ENCODE results near the gene NDUFS8.

Gene NDUFS8

GRCh38 chr11:68074584-68075352 lies 44.3 kb downstream of the NDUFS8 start:
- H4K8ac ChIP-seq (ENCODE audit: low read depth, low read length), result no peak overlapping the region
- no peak overlapping the region for H4K12ac ChIP-seq (ENCODE audit: low read depth, low read length)
- H3K79me2 ChIP-seq (ENCODE audit: control insufficient read depth, insufficient read depth, low read length, poor library complexity), result peaks cover 2% of the 10 kb centered on the region
- no peak overlapping the region for H3K4me2 ChIP-seq (ENCODE audit: low read length)
- no peak overlapping the region for H2AK5ac ChIP-seq (ENCODE audit: low read length)
- no peak overlapping the region for H4K91ac ChIP-seq (ENCODE audit: low read depth, low read length)
- no peak overlapping the region for H3K4me3 ChIP-seq (ENCODE audit: low read depth, low read length)
- no peak overlapping the region for H3K4ac ChIP-seq (ENCODE audit: low read depth, low read length)
- H3K9ac ChIP-seq (ENCODE audit: low read length), result no peak overlapping the region
- DNase-seq, result no peak
- no peaks in the 10 kb centered on the region for H3K27me3 ChIP-seq (ENCODE audit: insufficient read depth, low read length)
- no peaks in the 10 kb centered on the region for H3K9me3 ChIP-seq (ENCODE audit: insufficient read depth, low read depth, low read length)
- no peak overlapping the region for H3K23ac ChIP-seq (ENCODE audit: low read length)
- H3K79me1 ChIP-seq (ENCODE audit: low read length), result no peaks in the 10 kb centered on the region
- no peak overlapping the region for H3K27ac ChIP-seq (ENCODE audit: low read depth, low read length)
- no peak overlapping the region for H2BK5ac ChIP-seq (ENCODE audit: low read depth, low read length, poor library complexity)
- peaks cover 20 to 46% of the 10 kb centered on the region in 2 experiments for H3K36me3 ChIP-seq (ENCODE audit: control insufficient read depth in 1 of 2, insufficient read depth in 2 of 2, low read length in 2 of 2)
- no CpG with 5 or more reads among the region's 10 CpGs for WGBS (ENCODE audit: extremely low coverage, insufficient coverage, insufficient read length)
- H2BK12ac ChIP-seq (ENCODE audit: low read length), result no peak overlapping the region
- H3K14ac ChIP-seq (ENCODE audit: low read length), result no peak overlapping the region
- no peak overlapping the region for H2AFZ ChIP-seq (ENCODE audit: insufficient read depth, low read length, poor library complexity)
- no peak overlapping the region for H2BK120ac ChIP-seq (ENCODE audit: insufficient read depth, low read length, poor library complexity)
- H3K4me1 ChIP-seq (ENCODE audit: control insufficient read depth in 1 of 2, insufficient read depth in 2 of 2, low read length in 2 of 2), result no peaks in the 10 kb centered on the region
- H3K18ac ChIP-seq (ENCODE audit: low read length), result no peak overlapping the region

GRCh38 chr11:68076371-68077042 lies 46.0 kb downstream of the NDUFS8 start:
- no peak for DNase-seq
- H3K4me2 ChIP-seq (ENCODE audit: low read length), result no peak overlapping the region
- no peaks in the 10 kb centered on the region for H3K4me1 ChIP-seq (ENCODE audit: control insufficient read depth in 1 of 2, insufficient read depth in 2 of 2, low read length in 2 of 2)
- no peak overlapping the region for H2BK5ac ChIP-seq (ENCODE audit: low read depth, low read length, poor library complexity)
- H2BK120ac ChIP-seq (ENCODE audit: insufficient read depth, low read length, poor library complexity), result no peak overlapping the region
- H3K27me3 ChIP-seq (ENCODE audit: insufficient read depth, low read length), result no peaks in the 10 kb centered on the region
- no peak overlapping the region for H3K27ac ChIP-seq (ENCODE audit: low read depth, low read length)
- no peaks in the 10 kb centered on the region for H3K79me1 ChIP-seq (ENCODE audit: low read length)
- WGBS (ENCODE audit: extremely low coverage, insufficient coverage, insufficient read length), result 100% methylated on average over 2 of the region's 11 CpGs
- no peak overlapping the region for H2BK12ac ChIP-seq (ENCODE audit: low read length)
- H2AFZ ChIP-seq (ENCODE audit: insufficient read depth, low read length, poor library complexity), result no peak overlapping the region
- H4K8ac ChIP-seq (ENCODE audit: low read depth, low read length), result no peak overlapping the region
- no peaks in the 10 kb centered on the region for H3K9me3 ChIP-seq (ENCODE audit: insufficient read depth, low read depth, low read length)
- no peak overlapping the region for H4K91ac ChIP-seq (ENCODE audit: low read depth, low read length)
- no peak overlapping the region for H3K18ac ChIP-seq (ENCODE audit: low read length)
- no peak overlapping the region for H3K4me3 ChIP-seq (ENCODE audit: low read depth, low read length)
- no peak overlapping the region for H2AK5ac ChIP-seq (ENCODE audit: low read length)
- H3K23ac ChIP-seq (ENCODE audit: low read length), result no peak overlapping the region
- no peak overlapping the region for H3K4ac ChIP-seq (ENCODE audit: low read depth, low read length)
- peaks cover 3% of the 10 kb centered on the region for H3K79me2 ChIP-seq (ENCODE audit: control insufficient read depth, insufficient read depth, low read length, poor library complexity)
- H3K14ac ChIP-seq (ENCODE audit: low read length), result no peak overlapping the region
- H3K36me3 ChIP-seq (ENCODE audit: control insufficient read depth in 1 of 2, insufficient read depth in 2 of 2, low read length in 2 of 2), result peaks cover 22 to 46% of the 10 kb centered on the region in 2 experiments
- no peak overlapping the region for H3K9ac ChIP-seq (ENCODE audit: low read length)
- no peak overlapping the region for H4K12ac ChIP-seq (ENCODE audit: low read depth, low read length)

GRCh38 chr11:68077617-68078582 lies 47.4 kb downstream of the NDUFS8 start:
- Histone ChIP-seq H3K4me3 (ENCODE audit: low read depth, low read length) (no peak overlapping the region), H2BK120ac (ENCODE audit: insufficient read depth, low read length, poor library complexity) (no peak overlapping the region)

GRCh38 chr11:68080860-68081259 lies 50.4 kb downstream of the NDUFS8 start:
- Histone ChIP-seq H4K8ac (ENCODE audit: low read depth, low read length) (no peak overlapping the region), H3K23ac (ENCODE audit: low read length) (no peak overlapping the region), H3K4me1 (ENCODE audit: control insufficient read depth in 1 of 2, insufficient read depth in 2 of 2, low read length in 2 of 2) (no peaks in the 10 kb centered on the region), H2BK12ac (ENCODE audit: low read length) (no peak overlapping the region), H3K4ac (ENCODE audit: low read depth, low read length) (no peak overlapping the region), H3K9me3 (ENCODE audit: insufficient read depth, low read depth, low read length) (no peaks in the 10 kb centered on the region), H2AK5ac (ENCODE audit: low read length) (no peak overlapping the region), H3K14ac (ENCODE audit: low read length) (no peak overlapping the region), H4K12ac (ENCODE audit: low read depth, low read length) (no peak overlapping the region), H3K27ac (ENCODE audit: low read depth, low read length) (no peak overlapping the region), H3K27me3 (ENCODE audit: insufficient read depth, low read length) (no peaks in the 10 kb centered on the region), H3K79me2 (ENCODE audit: control insufficient read depth, insufficient read depth, low read length, poor library complexity) (peaks cover 5% of the 10 kb centered on the region), H2AFZ (ENCODE audit: insufficient read depth, low read length, poor library complexity) (no peak overlapping the region), H3K36me3 (ENCODE audit: control insufficient read depth in 1 of 2, insufficient read depth in 2 of 2, low read length in 2 of 2) (peaks cover 16 to 30% of the 10 kb centered on the region in 2 experiments), H3K4me3 (ENCODE audit: low read depth, low read length) (no peak overlapping the region), H3K9ac (ENCODE audit: low read length) (no peak overlapping the region), H3K4me2 (ENCODE audit: low read length) (no peak overlapping the region), H3K18ac (ENCODE audit: low read length) (no peak overlapping the region), H4K91ac (ENCODE audit: low read depth, low read length) (no peak overlapping the region), H2BK5ac (ENCODE audit: low read depth, low read length, poor library complexity) (no peak overlapping the region), H3K79me1 (ENCODE audit: low read length) (no peaks in the 10 kb centered on the region), H2BK120ac (ENCODE audit: insufficient read depth, low read length, poor library complexity) (no peak overlapping the region)
- DNase-seq, result no peak
- no CpG with 5 or more reads among the region's 8 CpGs for WGBS (ENCODE audit: extremely low coverage, insufficient coverage, insufficient read length)

More at GRCh38 chr11:68077617-68078582, 47.4 kb downstream of the NDUFS8 start:
- no peaks in the 10 kb centered on the region for H3K27me3 ChIP-seq (ENCODE audit: insufficient read depth, low read length)
- DNase-seq, result no peak
- H2BK5ac ChIP-seq (ENCODE audit: low read depth, low read length, poor library complexity), result no peak overlapping the region
- H3K79me2 ChIP-seq (ENCODE audit: control insufficient read depth, insufficient read depth, low read length, poor library complexity), result peaks cover 3% of the 10 kb centered on the region
- no peak overlapping the region for H3K9ac ChIP-seq (ENCODE audit: low read length)
- no peak overlapping the region for H2AFZ ChIP-seq (ENCODE audit: insufficient read depth, low read length, poor library complexity)
- WGBS (ENCODE audit: extremely low coverage, insufficient coverage, insufficient read length), result no CpG with 5 or more reads among the region's 8 CpGs
- no peak overlapping the region for H2AK5ac ChIP-seq (ENCODE audit: low read length)
- H3K4ac ChIP-seq (ENCODE audit: low read depth, low read length), result peak overlapping the region; percentile 19
- H4K12ac ChIP-seq (ENCODE audit: low read depth, low read length), result no peak overlapping the region
- no peak overlapping the region for H4K8ac ChIP-seq (ENCODE audit: low read depth, low read length)
- H3K9me3 ChIP-seq (ENCODE audit: insufficient read depth, low read depth, low read length), result no peaks in the 10 kb centered on the region
- no peak overlapping the region for H3K27ac ChIP-seq (ENCODE audit: low read depth, low read length)
- peaks cover 22 to 42% of the 10 kb centered on the region in 2 experiments for H3K36me3 ChIP-seq (ENCODE audit: control insufficient read depth in 1 of 2, insufficient read depth in 2 of 2, low read length in 2 of 2)
- no peaks in the 10 kb centered on the region for H3K4me1 ChIP-seq (ENCODE audit: control insufficient read depth in 1 of 2, insufficient read depth in 2 of 2, low read length in 2 of 2)
- no peak overlapping the region for H3K18ac ChIP-seq (ENCODE audit: low read length)
- H2BK12ac ChIP-seq (ENCODE audit: low read length), result no peak overlapping the region
- no peak overlapping the region for H4K91ac ChIP-seq (ENCODE audit: low read depth, low read length)
- H3K23ac ChIP-seq (ENCODE audit: low read length), result no peak overlapping the region
- no peak overlapping the region for H3K4me2 ChIP-seq (ENCODE audit: low read length)
- H3K79me1 ChIP-seq (ENCODE audit: low read length), result no peaks in the 10 kb centered on the region
- no peak overlapping the region for H3K14ac ChIP-seq (ENCODE audit: low read length)

Measured in trophoblast cell (in vitro differentiated cells and primary cell).